T-helper 9 cell (primary cell): ENCODE results near the gene KRTAP9-7.

Source experiments
- DNase-seq: peaks from one replicate; pipeline ENCODE4 v3.0.0-alpha.2; 2020

The KRTAP9-7 gene

DNA sequence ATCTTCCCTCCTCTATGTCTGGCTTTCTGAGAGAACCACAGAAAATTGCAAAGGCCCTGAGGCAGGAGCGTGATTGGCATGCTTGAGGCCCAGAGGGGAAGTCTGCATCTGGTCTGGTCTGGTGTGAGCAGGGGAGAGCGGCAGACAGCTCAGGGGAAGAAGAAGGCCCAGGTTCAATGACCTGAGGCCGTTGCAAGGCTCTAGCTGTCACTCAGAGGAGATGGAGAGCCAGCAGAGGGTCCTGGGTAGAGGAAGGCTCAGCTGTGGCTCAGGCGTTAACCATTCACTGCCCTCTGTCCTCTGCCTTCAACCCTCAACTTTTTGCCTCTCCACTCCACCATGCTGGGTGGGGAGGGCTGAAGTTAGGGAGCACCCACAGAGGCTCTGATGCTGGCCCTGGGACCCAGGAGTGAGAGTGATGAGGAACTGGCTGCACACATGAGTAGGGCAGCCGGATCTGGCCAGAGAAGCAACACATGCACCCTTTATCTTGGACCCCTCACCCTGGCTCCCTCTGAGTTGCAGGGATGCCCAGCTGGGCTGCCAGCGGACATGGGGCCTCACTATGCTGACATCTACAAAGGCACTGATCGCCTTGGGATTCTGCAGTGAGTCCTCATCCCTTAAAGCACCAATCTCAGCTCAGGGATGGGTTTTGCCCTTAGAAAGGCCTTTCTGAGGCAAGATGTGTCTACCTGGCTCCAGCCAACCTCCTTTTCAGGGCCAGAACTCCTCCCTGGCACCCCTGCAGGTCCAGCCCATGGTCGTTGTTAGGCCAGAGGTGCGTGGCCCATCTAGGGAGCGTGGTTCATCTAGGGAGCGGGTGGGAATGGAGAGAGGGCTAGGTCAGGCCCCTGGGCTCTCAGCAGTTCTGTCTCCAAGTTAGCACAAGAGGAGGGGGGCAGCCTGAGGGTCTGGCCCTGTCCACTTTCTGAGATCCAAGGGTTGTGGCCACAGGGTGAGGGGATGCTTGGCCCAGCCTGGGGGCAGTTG, 47.7 kb downstream of the KRTAP9-7 start:
- DNase-seq, result no peak

DNA sequence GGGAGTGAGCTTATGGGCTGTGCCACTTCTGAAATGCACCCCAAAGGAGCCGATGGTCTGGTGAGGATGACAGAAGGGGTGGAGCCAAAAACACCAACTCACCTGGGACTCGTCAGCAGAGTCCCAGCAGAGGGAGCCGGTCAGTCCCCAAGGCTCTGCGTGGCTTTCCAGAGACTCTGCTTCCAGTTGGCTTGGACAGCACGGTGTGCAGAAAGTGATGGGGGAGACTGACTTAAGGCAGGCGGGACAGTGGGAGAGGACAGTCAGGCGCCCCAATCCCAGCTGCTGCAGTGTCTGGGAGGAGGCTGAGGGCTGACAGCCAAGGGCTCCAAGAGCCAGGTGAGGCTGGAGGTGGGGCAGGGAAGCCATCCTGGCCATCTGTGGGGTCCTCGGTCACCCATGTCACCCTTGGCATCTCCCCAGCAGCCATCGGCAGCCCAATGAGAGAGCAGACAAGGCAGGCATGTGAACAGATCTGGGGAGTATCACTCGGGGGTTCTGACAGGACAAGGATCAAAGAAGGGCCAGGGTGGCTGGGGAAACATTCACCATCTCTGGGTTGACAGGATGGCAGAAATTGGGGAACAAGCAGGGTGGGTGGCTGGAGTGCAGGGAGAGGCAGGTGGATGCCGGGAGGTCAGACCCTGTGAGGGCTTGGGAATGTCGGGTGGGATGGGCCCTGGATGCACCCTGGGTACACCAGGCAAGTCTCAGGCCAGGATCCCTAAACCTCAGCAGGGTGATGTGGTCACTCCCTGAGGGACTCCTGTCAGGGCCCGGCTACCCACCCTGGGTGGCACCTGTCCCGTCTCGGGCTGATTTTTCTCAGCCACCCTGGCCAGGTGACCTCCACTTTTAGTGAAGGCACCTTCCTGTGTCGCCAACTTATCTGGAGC, 48.9 kb downstream of the KRTAP9-7 start:
- DNase-seq, result no peak

DNA sequence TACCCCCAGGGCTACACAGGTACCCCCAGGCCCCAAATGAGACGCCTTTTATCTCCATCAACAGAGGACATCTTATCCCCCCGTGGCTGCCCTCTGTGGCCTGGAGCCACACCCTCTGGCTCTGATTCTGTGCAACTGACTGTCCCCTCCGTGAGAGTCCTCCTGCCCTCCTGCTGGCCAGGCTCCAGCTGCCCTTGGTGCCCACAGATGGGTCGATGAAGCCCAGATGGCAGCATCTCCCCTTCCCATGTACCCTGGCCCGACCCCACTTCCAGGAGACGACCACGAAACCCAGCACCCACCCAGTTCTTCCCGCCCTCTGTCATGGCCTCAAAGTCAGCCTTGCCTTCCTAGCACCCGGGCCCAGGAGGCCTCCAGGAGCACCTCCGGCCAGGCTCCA, 49.6 kb downstream of the KRTAP9-7 start:
- DNase-seq, result no peak

DNA sequence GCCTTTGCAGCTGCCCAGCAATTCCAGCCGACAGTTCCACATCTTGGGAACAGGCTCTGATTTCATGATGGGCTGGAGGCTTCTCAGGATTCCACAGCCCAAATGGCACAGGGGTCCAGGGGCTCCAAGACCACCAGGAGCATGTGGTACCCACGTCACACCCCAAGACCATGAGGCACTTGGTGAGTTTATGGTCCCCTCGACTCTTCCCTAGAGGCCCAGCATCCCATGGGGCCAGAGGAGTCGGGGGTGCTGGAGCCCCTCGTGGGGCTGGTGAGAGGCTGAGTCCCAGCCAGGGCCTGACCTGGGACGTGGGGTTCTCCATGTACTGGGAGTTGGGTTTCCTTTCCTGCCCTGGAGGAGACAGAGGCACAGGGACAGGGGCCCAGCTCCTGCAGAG, 50.1 kb downstream of the KRTAP9-7 start:
- DNase-seq, result no peak
